Activated CD4-positive, alpha-beta T cell treated with anti-CD3 and anti-CD28 coated beads, Interleukin-2, amount 10 ng/mL, durations not matched to agents 24 days and 14 days (primary cell): Measurements from ENCODE around the gene THSD4. TPM values are rescaled to one million over a fixed set of nuclear protein-coding genes. Genes with fewer than 3 reads are reported as not detected.

Source experiments
- DNase-seq: peaks from one replicate; pipeline ENCODE4 v3.0.0; 2022
- H3K27ac Mint-ChIP-seq: one replicate; pipeline ENCODE4 v1.8.0; 2022; ENCODE audit warnings: mild to moderate bottlenecking, mixed read lengths
- H3K27me3 Mint-ChIP-seq: one replicate; pipeline ENCODE4 v1.8.0; 2022; ENCODE audit warnings: mixed read lengths
- H3K36me3 Mint-ChIP-seq: one replicate; pipeline ENCODE4 v1.8.0; 2022; ENCODE audit warnings: low read depth, mild to moderate bottlenecking, mixed read lengths
- H3K4me1 Mint-ChIP-seq: one replicate; pipeline ENCODE4 v1.8.0; 2021; ENCODE audit warnings: mixed read lengths
- H3K4me3 Mint-ChIP-seq: one replicate; pipeline ENCODE4 v1.8.0; 2022; ENCODE audit warnings: mild to moderate bottlenecking, moderate library complexity, mixed read lengths
- H3K9me3 Mint-ChIP-seq: one replicate; pipeline ENCODE4 v1.8.0; 2021; ENCODE audit warnings: mixed read lengths
- intact Hi-C: fragments of 100-400 bp; cut with micrococcal nuclease; formaldehyde crosslinking; loops from one replicate; pipeline ENCODE4 v1.15.1; 2023
- total RNA-seq: library from RNA; stranded (reverse); gene quantifications from 2 replicates; pipeline ENCODE4 v1.2.3, GENCODE V29; 2022

Gene THSD4
- total RNA-seq, 1 donor from 2014 or later, result not detected

GRCh38 chr15:71109130-71109529 lies 6.1 kb upstream of the THSD4 start:
- Mint-ChIP-seq H3K4me1 (no peaks in the 10 kb centered on the region), H3K27me3 (peaks cover 2% of the 10 kb centered on the region), H3K9me3 (no peaks in the 10 kb centered on the region), H3K4me3 (no peak overlapping the region), H3K36me3 (no peaks in the 10 kb centered on the region), H3K27ac (no peak overlapping the region)
- intact Hi-C loops, result no loop called here
- no peak for DNase-seq

DNA sequence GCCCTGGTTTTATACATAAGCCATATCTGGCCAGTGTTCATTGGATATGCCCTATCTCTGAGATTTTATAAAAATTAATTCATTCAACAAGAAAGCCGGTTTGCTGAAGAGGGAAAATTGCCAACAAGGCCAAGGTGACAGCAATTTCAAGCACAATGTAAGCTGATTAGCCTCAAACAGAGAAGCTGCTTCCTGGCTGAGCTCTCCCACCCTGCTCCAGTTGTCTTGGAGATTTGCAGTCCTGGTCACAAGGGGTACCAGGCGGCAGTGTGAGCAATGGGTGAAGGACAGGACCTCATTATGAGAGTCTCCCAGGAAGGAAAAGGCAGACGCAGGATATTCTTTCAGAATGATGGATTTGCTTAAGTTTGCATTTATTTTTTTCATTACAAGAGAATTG lies 5.4 kb upstream of the THSD4 start:
- Mint-ChIP-seq H3K4me1 (peaks cover under 1% of the 10 kb centered on the region), H3K27me3 (peaks cover 5% of the 10 kb centered on the region), H3K9me3 (no peaks in the 10 kb centered on the region), H3K27ac (no peak overlapping the region), H3K4me3 (no peak overlapping the region), H3K36me3 (no peaks in the 10 kb centered on the region)
- no peak for DNase-seq
- intact Hi-C loops, result loop anchor here (10.0 kb wide), 1 partner anchor 235 kb away; no protein-coding TSS in a partner anchor

DNA sequence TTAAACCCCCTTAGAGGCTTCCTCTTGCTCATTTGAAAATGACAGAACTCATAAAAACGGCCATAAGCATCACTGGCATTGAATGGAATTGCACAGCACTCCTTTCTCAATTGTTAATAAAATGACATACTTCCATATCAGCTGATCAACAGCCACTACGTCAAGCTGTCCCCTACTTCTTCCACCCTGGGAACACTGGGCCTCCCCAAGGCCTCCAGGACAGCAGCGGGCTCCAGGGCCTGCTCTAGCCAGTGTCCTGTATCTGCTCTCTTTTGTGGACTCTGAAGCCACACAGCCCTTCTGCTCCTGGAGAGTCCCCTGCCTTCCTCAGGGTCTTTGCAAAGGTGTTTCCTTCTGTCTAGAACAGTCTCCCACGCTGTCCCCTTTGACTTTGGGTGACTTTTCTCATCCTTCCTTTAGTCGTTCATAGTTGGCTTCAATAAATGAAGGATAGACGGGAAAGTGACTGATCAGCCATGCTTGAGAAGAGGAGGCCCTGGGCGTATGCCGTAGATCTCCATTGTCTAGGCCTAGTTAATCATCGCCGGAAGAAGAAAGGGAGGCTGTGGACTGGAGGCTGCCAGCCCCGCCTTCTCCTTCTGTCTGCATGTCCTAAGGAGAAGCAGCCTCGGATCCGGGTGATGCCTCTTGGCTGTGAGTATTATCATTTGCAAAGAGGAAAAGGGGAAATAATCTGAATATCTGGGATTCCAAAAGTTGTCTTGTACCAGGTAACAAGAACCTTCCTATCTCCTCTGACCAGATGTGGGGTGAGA lies 4.7 kb upstream of the THSD4 start:
- Mint-ChIP-seq H3K4me1 (peaks cover 4% of the 10 kb centered on the region), H3K4me3 (no peak overlapping the region), H3K36me3 (no peaks in the 10 kb centered on the region), H3K9me3 (no peaks in the 10 kb centered on the region), H3K27ac (no peak overlapping the region), H3K27me3 (peaks cover 9% of the 10 kb centered on the region)
- DNase-seq, result no peak
- intact Hi-C loops, result loop anchor here (10.0 kb wide), 1 partner anchor 234 kb away; no protein-coding TSS in a partner anchor

DNA sequence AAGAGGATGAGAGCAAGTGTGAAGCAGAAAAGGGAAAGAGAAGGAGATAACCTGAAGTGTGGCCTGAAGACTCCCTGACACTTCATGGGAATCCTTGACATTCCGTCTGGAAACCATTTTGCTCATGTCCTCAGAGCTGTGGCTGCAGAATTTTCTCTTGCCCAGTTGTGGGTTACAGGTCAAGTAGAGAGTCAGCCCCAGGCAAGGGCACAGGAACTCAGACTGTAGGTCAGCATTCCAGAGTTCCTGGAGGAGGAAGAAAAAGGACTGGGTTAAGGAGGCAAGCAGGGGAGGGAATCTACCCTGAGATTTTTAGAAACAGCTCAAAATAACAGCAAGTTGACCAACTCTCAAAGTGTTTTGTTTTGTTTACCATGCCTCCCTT lies 4.1 kb upstream of the THSD4 start:
- Mint-ChIP-seq H3K9me3 (no peaks in the 10 kb centered on the region), H3K27ac (no peak overlapping the region), H3K4me3 (no peak overlapping the region), H3K4me1 (peaks cover 4% of the 10 kb centered on the region), H3K36me3 (no peaks in the 10 kb centered on the region), H3K27me3 (peaks cover 11% of the 10 kb centered on the region)
- DNase-seq, result no peak
- intact Hi-C loops, result loop anchor here (10.0 kb wide), 1 partner anchor 234 kb away; no protein-coding TSS in a partner anchor

DNA sequence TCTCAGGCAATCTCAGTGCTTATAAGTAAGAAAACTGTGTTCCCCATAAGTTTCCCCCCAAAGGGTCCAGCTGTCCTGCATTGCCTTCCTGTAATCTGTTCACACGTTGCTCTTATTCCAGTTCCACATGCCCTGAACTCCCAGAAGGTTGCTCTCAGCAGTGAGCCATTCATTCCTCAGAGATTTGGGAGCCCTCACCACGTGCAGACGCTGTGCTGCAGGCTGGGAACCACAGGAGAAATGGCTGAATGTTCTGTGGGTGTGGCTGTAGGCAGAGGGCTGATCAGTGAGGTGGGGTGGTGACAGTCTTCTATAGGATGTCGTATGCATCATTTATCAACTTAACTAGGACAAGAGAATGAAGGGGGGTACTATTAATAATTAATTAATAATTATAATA lies 3.3 kb upstream of the THSD4 start:
- H3K4me3 Mint-ChIP-seq, result no peak overlapping the region
- no peaks in the 10 kb centered on the region for H3K9me3 Mint-ChIP-seq
- no peak overlapping the region for H3K27ac Mint-ChIP-seq
- H3K36me3 Mint-ChIP-seq, result no peaks in the 10 kb centered on the region
- peaks cover 8% of the 10 kb centered on the region for H3K4me1 Mint-ChIP-seq
- DNase-seq, result no peak
- intact Hi-C loops, result loop anchor here (10.0 kb wide), 1 partner anchor 233 kb away; no protein-coding TSS in a partner anchor
- H3K27me3 Mint-ChIP-seq, result peaks cover 19% of the 10 kb centered on the region

DNA sequence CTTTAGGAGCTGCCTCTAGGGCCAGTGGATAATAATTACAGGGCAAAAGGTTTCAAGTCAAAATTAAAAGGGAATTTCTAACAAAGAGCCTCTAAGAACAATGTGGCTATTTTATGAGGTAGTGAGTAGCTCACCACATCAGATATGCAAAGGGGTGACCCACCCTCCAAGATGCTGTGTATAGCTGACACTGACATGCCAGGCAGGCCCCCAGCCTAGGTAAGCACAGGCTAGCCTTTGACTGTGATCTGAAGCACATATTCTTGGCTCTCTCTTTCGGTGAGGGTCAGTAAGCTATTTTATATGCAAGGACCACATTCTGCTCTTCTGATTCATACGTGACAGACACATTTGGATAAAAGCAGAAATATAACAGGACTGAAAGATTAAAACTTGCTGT lies 2.8 kb upstream of the THSD4 start:
- no peak overlapping the region for H3K4me3 Mint-ChIP-seq
- no peaks in the 10 kb centered on the region for H3K9me3 Mint-ChIP-seq
- H3K4me1 Mint-ChIP-seq, result peaks cover 8% of the 10 kb centered on the region
- H3K27ac Mint-ChIP-seq, result no peak overlapping the region
- intact Hi-C loops, result loop anchor here (10.0 kb wide), 1 partner anchor 232 kb away; no protein-coding TSS in a partner anchor
- DNase-seq, result no peak
- no peaks in the 10 kb centered on the region for H3K36me3 Mint-ChIP-seq
- H3K27me3 Mint-ChIP-seq, result peaks cover 24% of the 10 kb centered on the region

- Mint-ChIP-seq H3K36me3 (no peaks in the 10 kb centered on the region), H3K9me3 (no peaks in the 10 kb centered on the region), H3K4me3 (no peak overlapping the region), H3K27ac (no peak overlapping the region), H3K4me1 (peaks cover 8% of the 10 kb centered on the region), H3K27me3 (peaks cover 38% of the 10 kb centered on the region)
- intact Hi-C loops, result loop anchor here (10.0 kb wide), 1 partner anchor 231 kb away; no protein-coding TSS in a partner anchor
- DNase-seq, result no peak
These were observed 1.1 kb upstream of the THSD4 start for GRCh38 chr15:71114066-71114680.

- H3K9me3 Mint-ChIP-seq, result no peaks in the 10 kb centered on the region
- peak; percentile 62 for DNase-seq
- H3K27ac Mint-ChIP-seq, result no peak overlapping the region
- H3K4me3 Mint-ChIP-seq, result peak overlapping the region; percentile 78
- H3K27me3 Mint-ChIP-seq, result peaks cover 38% of the 10 kb centered on the region
- H3K36me3 Mint-ChIP-seq, result no peaks in the 10 kb centered on the region
- intact Hi-C loops, result loop anchor here (10.0 kb wide), 1 partner anchor 229 kb away; no protein-coding TSS in a partner anchor
- H3K4me1 Mint-ChIP-seq, result peaks cover 8% of the 10 kb centered on the region
These were observed 488 bp downstream of the THSD4 start for GRCh38 chr15:71115567-71116351.

GRCh38 chr15:71116366-71116765 lies 1.1 kb downstream of the THSD4 start:
- Mint-ChIP-seq H3K9me3 (no peaks in the 10 kb centered on the region), H3K4me1 (peaks cover 8% of the 10 kb centered on the region), H3K27me3 (peaks cover 38% of the 10 kb centered on the region), H3K4me3 (peak overlapping the region; percentile 69), H3K27ac (peak overlapping the region; percentile 52), H3K36me3 (no peaks in the 10 kb centered on the region)
- DNase-seq, result no peak
- intact Hi-C loops, result loop anchor here (10.0 kb wide), 1 partner anchor 228 kb away; no protein-coding TSS in a partner anchor

DNA sequence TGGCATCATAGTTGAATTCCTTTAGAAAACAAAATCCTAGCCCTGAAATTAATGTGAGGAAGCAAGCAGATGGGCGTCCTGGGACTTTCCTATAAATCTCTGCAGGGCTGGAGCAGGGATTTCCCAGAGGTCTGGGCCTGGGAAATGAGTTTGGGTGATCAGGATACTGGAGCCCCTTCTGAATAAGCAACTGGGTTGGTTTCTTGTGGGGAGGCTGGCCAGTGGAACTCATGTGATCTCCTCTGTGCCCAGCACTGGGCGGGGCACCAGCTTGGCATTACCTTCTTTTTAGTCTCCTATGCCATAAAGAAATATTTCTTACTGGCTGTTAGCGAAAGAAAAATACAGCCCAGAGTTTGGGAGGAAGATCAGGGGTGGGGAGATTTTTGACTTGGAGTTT lies 1.7 kb downstream of the THSD4 start:
- Mint-ChIP-seq H3K36me3 (no peaks in the 10 kb centered on the region), H3K27ac (no peak overlapping the region), H3K4me1 (peaks cover 8% of the 10 kb centered on the region), H3K9me3 (no peaks in the 10 kb centered on the region), H3K27me3 (peaks cover 37% of the 10 kb centered on the region), H3K4me3 (peak overlapping the region; percentile 69)
- no peak for DNase-seq
- intact Hi-C loops, result loop anchor here (10.0 kb wide), 1 partner anchor 228 kb away; no protein-coding TSS in a partner anchor

- Mint-ChIP-seq H3K9me3 (no peaks in the 10 kb centered on the region), H3K4me3 (no peak overlapping the region), H3K36me3 (no peaks in the 10 kb centered on the region), H3K27ac (no peak overlapping the region), H3K4me1 (peaks cover 8% of the 10 kb centered on the region), H3K27me3 (peaks cover 35% of the 10 kb centered on the region)
- no peak for DNase-seq
- intact Hi-C loops, result loop anchor here (10.0 kb wide), 1 partner anchor 227 kb away; no protein-coding TSS in a partner anchor
These were observed 2.5 kb downstream of the THSD4 start for GRCh38 chr15:71117714-71118305.

DNA sequence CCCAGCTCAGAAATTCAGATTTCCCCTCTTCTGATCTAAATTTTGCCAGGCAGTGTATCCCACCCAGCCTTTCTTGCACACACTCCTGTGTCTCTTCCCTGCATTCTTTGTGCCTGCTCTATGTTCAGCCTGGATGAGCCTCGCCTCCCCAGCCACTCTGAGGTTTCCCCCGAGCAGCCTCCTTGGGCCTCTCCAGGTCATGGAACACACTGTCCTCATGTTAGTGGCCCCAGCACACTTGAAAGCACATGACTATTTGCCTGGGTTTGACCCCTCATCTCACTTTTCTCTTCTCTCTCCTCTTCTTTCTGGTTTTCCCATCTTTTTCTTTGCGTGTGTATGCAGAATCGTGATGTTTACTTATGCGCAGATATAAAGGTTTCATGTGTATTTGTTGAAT lies 3.1 kb downstream of the THSD4 start:
- Mint-ChIP-seq H3K27me3 (peaks cover 37% of the 10 kb centered on the region), H3K27ac (no peak overlapping the region), H3K4me3 (no peak overlapping the region), H3K36me3 (no peaks in the 10 kb centered on the region), H3K4me1 (peaks cover 8% of the 10 kb centered on the region), H3K9me3 (no peaks in the 10 kb centered on the region)
- no peak for DNase-seq
- intact Hi-C loops, result loop anchor here (10.0 kb wide), 1 partner anchor 226 kb away; no protein-coding TSS in a partner anchor
